Measurements from ENCODE around the gene SCARB2. TPM values are rescaled to one million over a fixed set of nuclear protein-coding genes. Genes with fewer than 3 reads are reported as not detected.

The SCARB2 gene
- total RNA-seq, 8 experiments from 2014 or later = 79.7 to 230 (median 112) TPM

Other genes starting within 250 kb of the SCARB2 start
- gene SDAD1, start 222.9 kb downstream of the SCARB2 start, total RNA-seq = 10 to 100 TPM; 20.5 to 50.3 (median 37.7) TPM
- under 1 TPM in 4 of 8 experiments, not detected in 4; 0.05 to 0.52 (median 0.15) TPM for gene CXCL9, start 206.3 kb downstream of the SCARB2 start, total RNA-seq
- 1 to 10 TPM in 1 of 8 experiments, under 1 TPM in 2, not detected in 5; 0.46 to 3.4 (median 0.87) TPM for gene CXCL10, start 190.3 kb downstream of the SCARB2 start, total RNA-seq
- gene CXCL11, start 177.8 kb downstream of the SCARB2 start, total RNA-seq = 1 to 10 TPM in 1 of 8 experiments, under 1 TPM in 1, not detected in 6; 0.20 to 3.6 TPM
- gene ART3, start 139.1 kb downstream of the SCARB2 start, total RNA-seq = 10 to 100 TPM in 1 of 8 experiments, 1 to 10 TPM in 2, under 1 TPM in 5; 0.32 to 65.1 (median 0.78) TPM
- 10 to 100 TPM; 21.3 to 54.3 (median 45.5) TPM for gene NUP54, start 65.4 kb downstream of the SCARB2 start, total RNA-seq
- 10 to 100 TPM in 1 of 8 experiments, 1 to 10 TPM in 7; 1.8 to 14.8 (median 2.7) TPM for gene FAM47E, start 37.9 kb upstream of the SCARB2 start, total RNA-seq
- gene STBD1, start 92.9 kb upstream of the SCARB2 start, total RNA-seq = 10 to 100 TPM in 1 of 8 experiments, 1 to 10 TPM in 7; 1.4 to 14.1 (median 3.6) TPM
- gene CCDC158, start 207.3 kb upstream of the SCARB2 start, total RNA-seq = under 1 TPM in 5 of 8 experiments, not detected in 3; 0.05 to 0.29 (median 0.18) TPM
- 10 to 100 TPM in 3 of 8 experiments, 1 to 10 TPM in 3, under 1 TPM in 2; 0.49 to 51.0 (median 7.9) TPM for gene SHROOM3, start 221.4 kb upstream of the SCARB2 start, total RNA-seq

All from motor neuron (in vitro differentiated cells).